IPS DF 4.7 (cell line): ENCODE data around the gene KLHDC4.

Source experiments
- DNase-seq: peaks from one replicate; pipeline ENCODE4 v3.0.0-alpha.2; 2013; ENCODE audit warnings: low spot score; ENCODE audit errors: extremely low read depth

KLHDC4 gene

GRCh38 chr16:87701078-87701460, 64.7 kb downstream of the KLHDC4 start:
- no peak for DNase-seq

GRCh38 chr16:87700406-87701077, 65.2 kb downstream of the KLHDC4 start:
- no peak for DNase-seq

DNA sequence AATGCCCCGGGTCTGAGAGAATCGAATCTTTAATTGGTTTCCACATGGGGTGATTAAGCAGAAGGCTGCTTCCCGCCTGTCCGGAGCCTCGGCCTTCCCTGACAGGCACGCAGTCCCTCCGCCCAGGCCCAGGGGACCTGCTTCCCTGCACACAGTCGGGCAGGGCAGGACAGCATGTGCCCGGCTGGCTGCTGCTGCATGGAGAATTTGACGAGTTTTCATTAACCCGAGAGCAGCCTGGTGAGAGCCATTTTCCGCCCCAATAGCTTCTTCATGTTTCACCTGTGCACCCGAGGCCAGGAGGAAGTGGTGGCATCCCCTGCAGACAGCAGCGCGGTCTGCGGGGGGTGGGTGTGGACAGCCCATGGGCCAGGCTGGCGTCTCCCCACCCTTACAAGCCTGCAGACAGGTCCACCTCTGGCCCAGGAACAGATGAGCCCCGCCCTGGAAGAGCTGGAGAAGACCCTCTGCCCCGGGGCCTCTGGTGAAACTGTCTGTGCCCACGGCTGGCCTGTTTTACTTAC, 67.0 kb downstream of the KLHDC4 start:
- DNase-seq, result no peak

- no peak for DNase-seq
Measured at GRCh38 chr16:87698241-87698640, 67.5 kb downstream of the KLHDC4 start.

DNA sequence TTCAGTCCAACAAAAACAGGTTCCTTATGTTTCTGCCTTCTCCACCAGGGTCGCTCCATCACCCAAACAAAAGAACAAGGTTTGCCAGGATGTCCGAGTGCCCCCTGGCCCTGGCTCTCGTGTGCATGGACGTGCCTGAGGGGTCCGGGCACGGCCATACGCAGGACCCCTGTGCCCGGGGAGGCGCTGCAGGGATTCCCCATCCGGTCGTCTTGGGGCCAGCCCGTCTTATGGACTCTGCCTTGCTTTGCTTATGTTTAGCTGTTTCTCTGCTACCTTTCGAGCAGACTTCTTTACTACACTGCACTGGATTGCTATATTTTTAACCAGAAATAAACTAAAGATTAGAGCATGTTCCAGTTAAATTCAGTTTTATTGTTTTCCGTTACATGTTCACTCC, 68.0 kb downstream of the KLHDC4 start:
- no peak for DNase-seq

GRCh38 chr16:87697256-87697655, 68.5 kb downstream of the KLHDC4 start:
- DNase-seq, result no peak

GRCh38 chr16:87696726-87697125, 69.1 kb downstream of the KLHDC4 start:
- no peak for DNase-seq

DNA sequence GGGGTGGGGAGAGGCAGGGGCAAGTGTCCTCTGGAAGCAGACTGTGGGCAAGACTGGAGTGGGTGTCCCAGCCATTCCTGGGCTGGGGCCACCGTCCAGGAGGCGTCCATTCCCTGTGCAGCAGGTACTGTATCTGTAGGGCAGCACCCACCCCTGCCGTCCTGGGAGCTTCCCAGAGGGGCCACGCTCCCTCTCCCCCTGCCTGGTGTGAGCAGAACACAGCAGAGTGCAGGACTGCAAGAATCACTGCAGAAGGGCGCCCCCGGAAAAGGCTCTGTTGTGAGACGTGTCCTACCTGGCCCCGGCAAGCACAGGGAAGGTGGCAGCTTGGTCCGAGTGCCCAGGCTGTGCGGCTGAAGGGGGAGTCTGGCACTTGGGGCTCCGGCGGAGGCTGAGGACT, 70.3 kb downstream of the KLHDC4 start:
- DNase-seq, result no peak

- DNase-seq, result no peak
Measured at GRCh38 chr16:87694441-87695125, 71.2 kb downstream of the KLHDC4 start.

- DNase-seq, result no peak
Measured at GRCh38 chr16:87693827-87694226, 72.0 kb downstream of the KLHDC4 start.

GRCh38 chr16:87692756-87693155, 73.0 kb downstream of the KLHDC4 start:
- DNase-seq, result no peak

- DNase-seq, result no peak
Measured at GRCh38 chr16:87692176-87692575, 73.6 kb downstream of the KLHDC4 start.

GRCh38 chr16:87691686-87692079, 74.1 kb downstream of the KLHDC4 start:
- no peak for DNase-seq

- DNase-seq, result no peak
Measured at GRCh38 chr16:87690911-87691685, 74.7 kb downstream of the KLHDC4 start.

GRCh38 chr16:87689956-87690465, 75.8 kb downstream of the KLHDC4 start:
- no peak for DNase-seq

DNA sequence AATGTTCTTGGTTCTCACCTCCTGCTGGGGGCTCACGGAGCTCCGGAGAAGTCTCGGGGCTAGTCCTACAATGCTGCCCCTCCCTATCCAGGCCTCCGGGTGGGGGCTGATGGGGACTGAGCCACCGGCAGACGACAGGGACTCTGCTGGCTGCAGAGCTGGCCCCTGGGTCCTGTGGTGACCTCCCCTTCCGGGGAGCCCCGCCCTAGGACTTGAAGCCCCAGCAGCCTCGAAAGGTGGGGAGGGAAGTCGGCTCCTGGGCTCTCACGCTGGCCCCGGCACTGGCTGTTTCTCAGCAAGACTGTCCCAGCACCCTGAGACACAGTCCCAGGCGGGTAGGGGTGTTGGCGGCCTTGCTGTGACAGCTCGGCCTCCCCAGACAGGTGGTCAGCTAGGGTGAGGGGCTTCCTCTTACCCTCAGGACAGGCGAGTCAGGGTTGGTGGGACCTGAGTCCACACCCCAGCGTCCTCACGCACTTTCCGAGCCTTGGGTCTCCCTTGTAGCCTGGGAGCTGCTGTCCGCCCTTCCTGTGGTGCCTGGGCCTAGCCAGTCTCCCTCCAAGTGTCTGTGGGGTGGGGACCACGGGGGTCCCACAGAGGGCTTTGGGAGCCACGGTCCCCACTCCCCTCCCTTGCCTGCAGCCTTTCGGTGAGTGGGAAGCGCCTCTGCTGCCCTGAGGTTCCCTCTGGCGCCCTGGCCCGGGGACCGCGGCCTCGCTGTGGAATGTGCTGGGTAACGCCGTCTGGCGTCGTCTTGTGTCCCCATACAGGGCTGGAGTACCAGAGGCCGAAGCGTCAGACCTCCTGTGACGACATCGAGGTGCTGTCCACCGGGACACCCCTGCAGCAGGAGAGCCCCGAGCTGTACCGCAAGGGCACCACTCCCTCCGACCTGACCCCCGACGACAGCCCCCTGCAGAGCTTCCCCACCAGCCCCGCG, 76.6 kb downstream of the KLHDC4 start:
- no peak for DNase-seq

DNA sequence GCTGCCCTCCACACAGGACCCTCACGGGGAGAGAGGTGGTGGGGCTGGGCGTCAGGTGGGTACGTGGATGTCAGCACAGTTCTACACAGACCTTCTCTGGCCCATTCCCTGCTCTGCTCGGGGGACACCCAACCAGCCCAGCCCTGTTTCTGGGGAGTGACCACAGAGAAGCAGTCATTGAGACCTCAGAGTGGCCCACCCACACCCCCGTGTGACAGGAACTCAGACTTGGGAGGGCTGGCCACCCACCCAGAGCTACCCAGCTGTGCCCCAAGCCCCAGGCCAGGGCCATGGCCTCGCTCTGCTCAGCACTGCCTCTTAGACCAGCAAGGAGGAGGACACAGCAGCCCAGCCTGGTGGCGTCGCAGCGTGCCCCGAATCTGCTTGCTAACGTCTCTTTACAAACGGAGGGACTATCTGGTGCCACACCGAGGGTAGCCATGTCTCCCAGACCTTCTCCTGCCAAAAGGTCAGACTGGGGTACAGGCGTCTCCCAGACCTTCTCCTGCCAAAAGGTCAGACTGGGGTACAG, 77.7 kb downstream of the KLHDC4 start:
- no peak for DNase-seq

DNA sequence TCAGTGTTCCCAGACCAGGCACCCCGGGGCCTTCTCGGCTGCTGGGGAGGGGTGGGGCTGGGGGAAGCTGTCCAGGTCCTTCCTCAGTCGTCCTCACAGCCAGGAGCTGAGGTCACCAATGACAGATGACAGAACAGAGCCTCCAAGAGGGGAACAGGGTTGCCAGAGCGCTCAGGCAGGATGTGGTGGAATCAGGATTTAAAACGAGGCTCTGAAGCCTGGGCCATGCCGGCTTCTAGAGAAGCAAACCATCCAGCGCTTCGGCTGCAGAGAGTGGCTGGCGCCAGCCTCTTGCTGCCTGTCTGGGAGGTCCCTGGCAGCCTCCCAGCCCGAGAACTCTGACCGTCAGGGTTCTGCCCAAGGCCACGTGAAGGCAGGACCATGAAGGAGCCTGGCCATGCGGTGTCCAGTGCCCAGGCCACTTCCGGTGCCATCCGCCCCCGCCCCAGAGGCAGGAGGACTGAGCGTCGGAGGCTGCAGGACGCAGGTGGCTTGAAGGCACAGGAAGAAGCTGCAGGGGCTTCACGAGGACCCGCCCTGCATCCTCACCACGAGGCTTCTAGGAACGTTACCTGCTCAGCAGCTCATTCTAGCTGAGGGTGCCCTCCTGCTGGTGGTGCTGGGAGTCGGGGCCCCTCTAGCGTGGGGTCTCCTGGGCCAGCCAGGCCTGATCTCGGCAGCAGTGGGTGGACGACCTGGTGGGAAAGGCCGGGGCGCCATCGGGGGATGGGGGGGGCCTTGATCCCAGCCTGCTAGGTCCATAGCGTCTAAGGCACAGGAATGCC, 78.5 kb downstream of the KLHDC4 start:
- DNase-seq, result no peak

DNA sequence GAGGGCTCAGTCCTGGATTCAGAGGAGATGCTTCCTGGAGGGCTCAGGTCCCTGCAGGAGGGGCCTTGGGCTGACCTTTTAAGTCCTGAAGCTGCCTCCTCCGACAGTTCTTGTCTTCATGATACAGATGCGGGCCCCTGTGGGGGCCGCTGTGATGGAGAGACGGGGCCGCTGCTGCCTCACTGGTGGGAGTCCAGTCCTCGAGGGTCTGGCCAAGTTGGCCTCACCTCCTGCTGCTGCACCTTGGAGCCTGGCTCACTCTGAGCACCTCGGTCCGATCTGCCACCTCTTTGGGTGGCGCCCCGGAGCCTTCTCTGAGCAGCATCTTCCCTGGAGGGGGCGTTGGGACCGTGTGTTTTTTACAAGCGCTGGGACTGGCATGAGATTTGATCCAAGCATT, 79.1 kb downstream of the KLHDC4 start:
- DNase-seq, result no peak

DNA sequence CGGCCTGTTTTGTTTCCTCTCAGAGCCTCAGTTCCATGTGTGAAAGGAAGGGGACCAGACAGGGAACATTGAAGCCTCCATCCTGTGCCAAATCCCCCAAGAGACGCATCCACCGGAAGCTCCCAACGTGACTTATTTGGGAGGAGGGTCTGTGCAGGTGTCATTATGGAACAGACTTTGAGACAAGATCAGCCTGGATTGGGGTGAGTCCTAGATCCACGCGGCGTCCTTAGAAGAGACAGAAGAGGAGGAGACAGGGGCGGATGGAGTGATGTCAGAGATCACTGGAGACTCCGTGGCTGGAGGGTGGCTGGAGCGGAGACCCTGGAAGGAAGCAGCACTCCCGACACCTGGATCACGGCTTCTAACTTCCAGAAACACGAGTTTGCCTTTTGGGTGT, 80.0 kb downstream of the KLHDC4 start:
- DNase-seq, result no peak
